ENCODE results near the gene SF3A2. TPM values are rescaled to one million over a fixed set of nuclear protein-coding genes. Genes with fewer than 3 reads are reported as not detected.
A peak's percentile ranks its signal among the peaks of the same experiment; 100 is the strongest.

SF3A2 gene
- total RNA-seq, 1 donor from 2014 or later, result 28.7 TPM

DNA sequence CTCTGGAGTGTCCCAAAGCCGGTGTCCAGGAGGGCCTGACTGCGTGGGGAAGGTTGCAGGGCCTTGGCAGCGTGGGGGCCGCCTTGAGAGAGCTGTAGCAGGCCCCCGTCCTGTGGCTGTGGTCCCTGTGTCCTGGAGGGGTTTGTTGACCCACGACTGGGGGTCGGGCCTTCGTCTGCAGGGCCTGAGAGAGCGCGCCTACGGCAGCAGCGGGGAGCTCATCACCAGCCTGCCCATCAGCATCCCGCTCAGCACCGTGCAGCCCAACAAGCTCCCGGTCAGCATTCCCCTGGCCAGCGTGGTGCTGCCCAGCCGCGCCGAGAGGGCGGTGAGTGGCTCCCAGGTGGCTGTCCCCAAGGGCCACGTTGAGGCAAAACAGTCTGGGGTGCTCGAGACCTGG is 19.0 kb upstream of the SF3A2 start:
- no peaks in the 10 kb centered on the region for H3K9me3 ChIP-seq (replicated peaks)
- TF ChIP-seq, protein P1, sequence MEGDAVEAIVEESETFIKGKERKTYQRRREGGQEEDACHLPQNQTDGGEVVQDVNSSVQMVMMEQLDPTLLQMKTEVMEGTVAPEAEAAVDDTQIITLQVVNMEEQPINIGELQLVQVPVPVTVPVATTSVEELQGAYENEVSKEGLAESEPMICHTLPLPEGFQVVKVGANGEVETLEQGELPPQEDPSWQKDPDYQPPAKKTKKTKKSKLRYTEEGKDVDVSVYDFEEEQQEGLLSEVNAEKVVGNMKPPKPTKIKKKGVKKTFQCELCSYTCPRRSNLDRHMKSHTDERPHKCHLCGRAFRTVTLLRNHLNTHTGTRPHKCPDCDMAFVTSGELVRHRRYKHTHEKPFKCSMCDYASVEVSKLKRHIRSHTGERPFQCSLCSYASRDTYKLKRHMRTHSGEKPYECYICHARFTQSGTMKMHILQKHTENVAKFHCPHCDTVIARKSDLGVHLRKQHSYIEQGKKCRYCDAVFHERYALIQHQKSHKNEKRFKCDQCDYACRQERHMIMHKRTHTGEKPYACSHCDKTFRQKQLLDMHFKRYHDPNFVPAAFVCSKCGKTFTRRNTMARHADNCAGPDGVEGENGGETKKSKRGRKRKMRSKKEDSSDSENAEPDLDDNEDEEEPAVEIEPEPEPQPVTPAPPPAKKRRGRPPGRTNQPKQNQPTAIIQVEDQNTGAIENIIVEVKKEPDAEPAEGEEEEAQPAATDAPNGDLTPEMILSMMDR (IDR thresholded peaks at IDR 0.05; ENCODE audit: borderline replicate concordance), result no peak
- no peak for DNase-seq
- H3K27me3 ChIP-seq (ENCODE audit: low read depth), result no peaks in the 10 kb centered on the region
- peaks cover 14% of the 10 kb centered on the region for H3K4me1 ChIP-seq
- H3K27ac ChIP-seq (replicated peaks), result no peak overlapping the region
- peaks cover 97% of the 10 kb centered on the region for H3K36me3 ChIP-seq
- no peak overlapping the region for H3K4me3 ChIP-seq
- intact Hi-C loops (cut with micrococcal nuclease), result no loop called here

DNA sequence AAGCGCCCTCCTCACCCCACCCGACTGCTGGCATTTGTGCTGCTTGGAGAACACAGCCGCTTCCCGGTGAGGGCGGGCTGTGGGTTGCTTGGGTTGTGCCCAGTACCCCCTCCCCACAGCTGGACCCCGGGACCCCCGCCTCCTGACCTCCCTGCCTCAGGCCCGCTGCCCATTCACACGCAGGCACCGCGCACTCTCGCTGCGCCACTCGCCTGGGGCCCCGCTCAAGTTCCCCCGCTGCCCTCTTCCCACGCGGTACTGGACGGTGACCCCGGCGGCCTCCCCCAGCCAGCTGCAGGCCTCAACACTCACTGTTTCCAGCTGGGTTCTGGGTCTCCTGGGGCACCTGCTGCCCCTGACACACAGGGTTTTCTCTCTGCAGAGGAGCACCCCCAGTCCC is 16.9 kb upstream of the SF3A2 start:
- intact Hi-C loops (cut with micrococcal nuclease), result no loop called here
- Histone ChIP-seq H3K36me3 (peaks cover 98% of the 10 kb centered on the region), H3K9me3 (replicated peaks) (no peaks in the 10 kb centered on the region), H3K27ac (replicated peaks) (no peak overlapping the region), H3K4me1 (peaks cover 14% of the 10 kb centered on the region), H3K4me3 (no peak overlapping the region), H3K27me3 (ENCODE audit: low read depth) (no peaks in the 10 kb centered on the region)
- no peak for DNase-seq
- TF ChIP-seq, protein P1 (IDR thresholded peaks at IDR 0.05; ENCODE audit: borderline replicate concordance), result no peak

DNA sequence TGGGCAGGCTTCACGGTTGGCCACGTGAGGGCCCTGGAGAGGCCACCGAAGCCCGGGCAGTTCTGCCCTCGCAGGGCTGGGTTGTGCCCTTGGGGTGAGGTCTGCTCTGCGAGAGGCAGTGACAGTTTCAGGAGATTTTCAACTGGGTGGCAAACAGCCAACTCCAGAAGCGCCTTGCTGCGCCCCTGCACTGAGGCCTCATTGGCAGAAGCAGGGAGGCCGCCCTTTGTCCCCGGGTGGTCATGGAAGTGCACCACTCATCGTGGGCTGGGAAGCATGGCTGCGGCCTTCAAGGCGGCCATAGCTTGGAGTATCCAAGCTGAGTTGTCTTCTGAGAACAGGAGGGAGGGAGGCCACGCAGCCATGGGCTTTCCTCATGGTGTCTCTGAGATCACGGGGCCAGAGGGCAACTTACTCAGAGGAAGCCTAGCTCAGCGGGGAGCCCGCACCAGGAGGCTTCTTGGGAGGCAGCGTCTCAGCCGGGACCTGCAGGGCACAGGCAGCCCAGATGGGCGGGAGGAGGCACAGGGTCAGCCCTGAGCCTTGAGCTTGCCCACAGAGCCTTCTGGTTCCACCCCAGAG is 15.3 kb upstream of the SF3A2 start:
- no peak overlapping the region for H3K4me3 ChIP-seq
- H3K27ac ChIP-seq (replicated peaks), result peak overlapping the region; percentile 18
- DNase-seq, result no peak
- intact Hi-C loops (cut with micrococcal nuclease), result no loop called here
- H3K27me3 ChIP-seq (ENCODE audit: low read depth), result no peaks in the 10 kb centered on the region
- peaks cover 14% of the 10 kb centered on the region for H3K4me1 ChIP-seq
- peaks cover 98% of the 10 kb centered on the region for H3K36me3 ChIP-seq
- no peaks in the 10 kb centered on the region for H3K9me3 ChIP-seq (replicated peaks)
- TF ChIP-seq, protein P1 (IDR thresholded peaks at IDR 0.05; ENCODE audit: borderline replicate concordance), result no peak

DNA sequence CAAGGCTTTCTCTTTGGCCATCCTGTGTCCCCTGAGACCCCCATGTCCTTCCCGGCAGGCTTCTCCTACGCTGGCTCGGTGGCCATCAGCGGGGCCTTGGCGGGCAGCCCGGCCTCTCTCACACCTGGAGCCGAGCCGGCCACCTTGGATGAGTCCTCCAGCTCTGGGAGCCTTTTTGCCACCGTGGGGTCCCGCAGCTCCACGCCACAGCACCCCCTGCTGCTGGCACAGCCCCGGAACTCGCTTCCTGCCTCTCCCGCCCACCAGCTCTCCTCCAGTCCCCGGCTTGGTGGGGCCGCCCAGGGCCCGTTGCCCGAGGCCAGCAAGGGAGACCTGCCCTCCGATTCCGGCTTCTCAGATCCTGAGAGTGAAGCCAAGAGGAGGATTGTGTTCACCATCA is 14.7 kb upstream of the SF3A2 start:
- Histone ChIP-seq H3K27ac (replicated peaks) (no peak overlapping the region), H3K4me1 (peaks cover 14% of the 10 kb centered on the region), H3K27me3 (ENCODE audit: low read depth) (no peaks in the 10 kb centered on the region), H3K36me3 (peaks cover 98% of the 10 kb centered on the region), H3K4me3 (no peak overlapping the region), H3K9me3 (replicated peaks) (no peaks in the 10 kb centered on the region)
- intact Hi-C loops (cut with micrococcal nuclease), result no loop called here
- no peak for DNase-seq
- TF ChIP-seq, protein P1 (IDR thresholded peaks at IDR 0.05; ENCODE audit: borderline replicate concordance), result peak; percentile 25

DNA sequence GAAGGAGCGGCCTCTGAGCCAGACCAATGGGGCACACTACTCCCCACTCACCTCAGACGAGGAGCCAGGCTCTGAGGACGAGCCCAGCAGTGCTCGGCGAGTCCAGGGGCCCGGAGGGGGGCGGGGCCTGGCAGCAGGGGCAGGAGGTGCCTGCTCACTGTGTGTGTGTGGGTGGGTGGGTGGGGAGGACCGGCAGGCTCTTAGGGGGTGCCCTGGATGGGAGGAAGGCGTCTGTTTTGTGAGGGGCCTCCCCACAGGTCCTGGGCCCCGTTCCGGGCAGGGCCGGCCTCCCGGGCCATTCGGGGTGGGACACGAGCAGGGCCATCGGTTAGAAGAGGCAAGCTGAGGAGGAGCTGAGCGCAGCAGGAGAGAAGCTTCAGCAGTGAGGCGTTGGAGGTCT is 13.2 kb upstream of the SF3A2 start:
- Histone ChIP-seq H3K27me3 (ENCODE audit: low read depth) (no peaks in the 10 kb centered on the region), H3K4me3 (no peak overlapping the region), H3K27ac (replicated peaks) (no peak overlapping the region), H3K36me3 (peaks cover 97% of the 10 kb centered on the region), H3K9me3 (replicated peaks) (no peaks in the 10 kb centered on the region), H3K4me1 (peaks cover 14% of the 10 kb centered on the region)
- no peak for DNase-seq
- intact Hi-C loops (cut with micrococcal nuclease), result no loop called here
- TF ChIP-seq, protein P1 (IDR thresholded peaks at IDR 0.05; ENCODE audit: borderline replicate concordance), result no peak

Data from left ventricle myocardium inferior (tissue), 1 donor.